ENCODE results near the gene ZNF335. TPM values are rescaled to one million over a fixed set of nuclear protein-coding genes. Genes with fewer than 3 reads are reported as not detected.
"Not testable (repeated sequence)": the region's sequence is repeated elsewhere in the genome, so short reads cannot be mapped to it uniquely, and the experiment has no call there.

ZNF335 gene
- total RNA-seq, 1 experiment from 2014 or later = 11.1 TPM

DNA sequence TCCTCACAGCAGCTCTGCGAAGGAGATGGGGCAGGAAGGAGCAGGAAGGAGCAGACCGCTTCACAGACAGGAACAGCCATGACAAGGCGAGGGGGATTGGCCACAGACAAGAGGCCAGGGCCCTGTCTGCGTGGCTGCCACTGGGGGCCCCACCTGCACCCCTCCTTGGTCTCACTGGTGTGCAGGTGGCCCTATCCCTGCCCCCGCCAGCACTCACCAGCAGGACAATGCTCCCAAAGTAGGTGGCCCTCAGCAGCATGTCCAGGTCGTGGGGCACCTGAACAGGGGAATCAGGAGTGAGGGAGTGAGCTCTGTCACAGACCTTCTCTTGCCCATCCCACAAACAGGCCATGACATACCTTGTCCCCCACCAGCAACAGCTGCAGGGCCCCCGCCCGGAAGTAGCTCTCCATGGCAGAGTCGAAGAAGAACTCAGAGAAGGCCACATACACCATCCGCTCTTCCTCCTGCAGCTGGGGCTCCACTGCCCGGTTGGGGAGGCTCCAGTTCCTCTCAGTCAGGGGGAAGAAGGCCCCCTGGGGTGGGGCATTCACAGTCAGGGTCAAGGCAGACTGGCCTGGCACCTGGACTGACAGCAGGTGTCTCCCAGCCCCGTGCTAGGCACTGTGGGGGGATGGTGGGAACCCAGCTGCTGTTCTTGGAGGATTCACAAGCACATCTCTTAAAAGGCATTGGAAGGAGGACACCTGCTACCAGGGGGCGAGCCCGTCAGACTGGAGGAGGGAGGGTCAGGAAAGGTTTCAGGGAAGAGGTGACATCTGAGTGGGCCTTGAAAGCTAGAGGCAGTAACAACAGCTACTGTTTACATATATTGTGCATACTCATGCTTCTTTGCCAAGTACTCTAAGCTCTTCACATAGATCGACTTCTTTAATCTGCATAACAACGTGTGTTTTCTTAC, 67.2 kb downstream of the ZNF335 start:
- in situ Hi-C loops (cut with HindIII; ENCODE audit: low sequenced_read_pairs) = no loop called here

DNA sequence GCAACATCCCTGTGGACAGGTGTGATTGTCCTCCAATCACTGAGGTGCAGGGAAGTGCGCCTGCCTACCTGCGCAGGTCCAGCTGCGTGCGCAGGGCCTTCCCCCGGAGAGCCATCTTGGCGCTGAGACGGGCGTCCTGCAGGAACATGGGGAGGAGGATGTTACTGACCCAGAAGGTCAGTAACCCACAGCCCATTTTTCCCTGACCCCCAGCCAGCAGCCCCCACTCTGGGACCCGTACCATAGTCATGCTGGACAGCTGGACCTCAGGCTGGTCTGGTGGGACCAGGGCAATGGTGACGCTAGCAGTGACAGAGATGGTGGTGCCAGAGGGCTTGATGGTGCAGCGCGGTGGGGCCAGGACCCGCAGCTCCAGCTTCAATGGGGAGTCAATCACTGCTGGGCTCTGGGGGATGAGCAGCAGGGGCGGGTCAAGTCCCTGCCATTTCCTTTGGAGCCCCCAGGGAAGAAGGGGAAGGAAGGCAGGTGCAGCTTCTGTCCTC, 69.8 kb downstream of the ZNF335 start:
- in situ Hi-C loops (cut with HindIII; ENCODE audit: low sequenced_read_pairs) = no loop called here
- DNase-seq (ENCODE audit: low spot score) = no peak

More for the DNA sequence above, 67.2 kb downstream of the ZNF335 start:
- no peak for DNase-seq (ENCODE audit: low spot score)

DNA sequence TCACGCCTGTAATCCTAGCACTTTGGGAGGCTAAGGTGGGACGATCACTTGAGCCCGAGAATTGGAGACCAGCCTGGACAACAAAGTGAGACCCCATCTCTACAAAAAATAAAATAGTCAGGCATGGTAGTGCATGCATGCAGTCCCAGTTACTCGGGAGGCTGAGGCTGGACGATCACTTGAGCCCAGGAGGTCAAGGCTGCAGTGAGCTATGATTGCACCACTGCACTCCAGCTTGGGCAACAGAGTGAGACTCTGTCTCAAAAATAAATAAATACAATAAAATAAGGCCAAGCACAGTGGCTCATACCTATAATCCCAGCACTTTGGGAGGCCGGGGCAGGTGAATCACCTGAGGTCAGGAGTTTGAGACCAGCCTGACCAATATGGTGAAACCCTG, 70.7 kb downstream of the ZNF335 start:
- DNase-seq (ENCODE audit: low spot score); in situ Hi-C loops (cut with HindIII; ENCODE audit: low sequenced_read_pairs): not testable (repeated sequence)

DNA sequence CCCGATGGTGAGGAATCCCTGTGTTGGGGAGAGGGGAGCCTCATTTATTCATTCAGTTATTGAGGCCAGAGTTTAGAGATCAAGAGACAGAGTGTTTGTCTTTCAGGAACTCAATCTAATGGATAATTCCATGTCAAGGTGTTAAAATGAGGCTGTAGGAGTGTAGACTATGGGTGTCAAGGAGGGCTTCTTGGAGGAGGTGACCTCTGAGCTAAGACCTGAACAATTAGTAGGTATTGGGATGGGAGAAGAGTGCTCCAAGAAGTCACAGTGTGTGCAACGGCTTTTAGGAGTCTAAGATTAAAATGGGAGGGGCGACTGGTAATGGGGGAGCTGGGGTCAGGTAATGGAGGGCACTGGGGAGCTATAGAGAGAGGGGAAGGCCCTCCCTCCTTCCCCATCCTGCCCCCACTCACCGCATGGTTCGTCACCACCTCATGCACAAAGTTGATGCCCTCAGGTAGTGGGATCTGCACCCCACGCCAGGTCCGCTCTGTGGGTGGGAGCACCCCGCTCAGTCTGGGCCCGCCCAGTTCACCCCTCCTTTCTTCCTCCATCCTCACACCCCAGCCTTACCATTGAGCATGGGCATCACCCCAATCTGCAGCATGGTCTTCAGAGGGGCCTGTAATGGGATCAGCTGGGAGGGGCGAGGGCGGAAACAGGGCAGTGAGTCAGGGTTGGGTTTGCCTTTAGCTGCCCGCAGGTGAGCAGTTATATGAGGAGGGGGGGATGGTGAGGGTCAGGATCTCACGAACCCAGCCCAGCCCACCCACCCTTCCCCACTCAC, 72.8 kb downstream of the ZNF335 start:
- in situ Hi-C loops (cut with HindIII; ENCODE audit: low sequenced_read_pairs) = no loop called here
- DNase-seq (ENCODE audit: low spot score) = no peak

Other genes starting within 250 kb of the ZNF335 start
- gene SPINT4, start 249.9 kb downstream of the ZNF335 start, total RNA-seq (2014; rRNA removed; shearing (Covaris generic)) = not detected in 2 replicates
- not detected in 2 replicates for gene WFDC3, start 180.3 kb downstream of the ZNF335 start, total RNA-seq (2014; rRNA removed; shearing (Covaris generic))
- 40.4 and 43.3 TPM in 2 replicates for gene DNTTIP1, start 180.2 kb downstream of the ZNF335 start, total RNA-seq (2014; rRNA removed; shearing (Covaris generic))
- 75.4 and 83.0 TPM in 2 replicates for gene UBE2C, start 159.6 kb downstream of the ZNF335 start, total RNA-seq (2014; rRNA removed; shearing (Covaris generic))
- gene TNNC2, start 144.9 kb downstream of the ZNF335 start, total RNA-seq (2014; rRNA removed; shearing (Covaris generic)) = 1.3 and 1.8 TPM in 2 replicates
- gene SNX21, start 138.4 kb downstream of the ZNF335 start, total RNA-seq (2014; rRNA removed; shearing (Covaris generic)) = 26.5 and 45.6 TPM in 2 replicates
- gene ACOT8, start 114.8 kb downstream of the ZNF335 start, total RNA-seq (2014; rRNA removed; shearing (Covaris generic)) = 32.4 and 43.3 TPM in 2 replicates
- 2.9 and 4.9 TPM in 2 replicates for gene ZSWIM3, start 114.6 kb downstream of the ZNF335 start, total RNA-seq (2014; rRNA removed; shearing (Covaris generic))
- 9.6 and 11.3 TPM in 2 replicates for gene ZSWIM1, start 91.0 kb downstream of the ZNF335 start, total RNA-seq (2014; rRNA removed; shearing (Covaris generic))
- gene SPATA25, start 84.6 kb downstream of the ZNF335 start, total RNA-seq (2014; rRNA removed; shearing (Covaris generic)) = 1.0 TPM in 1 of 2 replicates, not detected in the other
- 6.6 and 7.0 TPM in 2 replicates for gene NEURL2, start 81.0 kb downstream of the ZNF335 start, total RNA-seq (2014; rRNA removed; shearing (Covaris generic))
- gene CTSA, start 80.9 kb downstream of the ZNF335 start, total RNA-seq (2014; rRNA removed; shearing (Covaris generic)) = 20.7 and 28.9 TPM in 2 replicates
- gene PLTP, start 60.0 kb downstream of the ZNF335 start, total RNA-seq (2014; rRNA removed; shearing (Covaris generic)) = 129 and 156 TPM in 2 replicates
- 11.6 and 17.7 TPM in 2 replicates for gene PCIF1, start 37.5 kb downstream of the ZNF335 start, total RNA-seq (2014; rRNA removed; shearing (Covaris generic))
- not detected in 2 replicates for gene MMP9, start 36.7 kb upstream of the ZNF335 start, total RNA-seq (2014; rRNA removed; shearing (Covaris generic))
- 0.03 and 0.43 TPM in 2 replicates for gene SLC12A5, start 57.0 kb upstream of the ZNF335 start, total RNA-seq (2014; rRNA removed; shearing (Covaris generic))
- 7.4 and 13.7 TPM in 2 replicates for gene NCOA5, start 117.8 kb upstream of the ZNF335 start, total RNA-seq (2014; rRNA removed; shearing (Covaris generic))
- 0.10 TPM in 1 of 2 replicates, not detected in the other for gene CD40, start 146.1 kb upstream of the ZNF335 start, total RNA-seq (2014; rRNA removed; shearing (Covaris generic))